B cell (primary cell): ENCODE measurements around the gene ERC1. TPM values are rescaled to one million over a fixed set of nuclear protein-coding genes. Genes with fewer than 3 reads are reported as not detected.

ENCODE experiments used
- ATAC-seq: fragments of 200-7000 bp; cut with Tn5 transposase; one replicate; pipeline ENCODE4 v1.10.0; 2021; ENCODE audit warnings: low read depth, mild to moderate bottlenecking, moderate number of reproducible peaks, moderate library complexity
- CTCF ChIA-PET: fragments of 350-600 bp; sonication (Branson Sonifier 250); formaldehyde crosslinking; loops from one replicate; lab custom pipeline; 2021; ENCODE audit warnings: antibody characterized with exemption, inconsistent platforms; lab: Charles Lee
- POLR2A ChIA-PET: fragments of 350-600 bp; sonication (Branson Sonifier 250); formaldehyde crosslinking; loops from one replicate; lab custom pipeline; 2021; ENCODE audit warnings: antibody characterized with exemption; lab: Charles Lee
- DNase-seq: peaks from one replicate; pipeline ENCODE4 v3.0.0; 2013
- H2AFZ ChIP-seq: 2 replicates; pipeline ENCODE4 v1.6.1; 2012; ENCODE audit warnings: mild to moderate bottlenecking, low read depth, low read length; ENCODE audit not compliant: insufficient read depth, poor library complexity, severe bottlenecking
- H3K27ac ChIP-seq, 2 donors: 1 replicate in 1 of 2; 2 replicates in 1 of 2; pipeline ENCODE4 v1.5.1; 2012 to 2013; ENCODE audit warnings: low read length in 2 of 2, mild to moderate bottlenecking in 2 of 2, moderate library complexity in 1 of 2
- H3K27me3 ChIP-seq, 4 experiments: fragments of 200-600 bp in 1 of 4; sonication (generic) in 1 of 4; replicated peaks in 1 of 4; 1 replicate in 2 of 4; 2 replicates in 2 of 4; pipeline versions ENCODE4 v1.6.1 to v1.7.0; 2013 to 2016; ENCODE audit warnings: low read length in 3 of 4, mild to moderate bottlenecking in 2 of 4, mixed read lengths in 1 of 4, moderate library complexity in 1 of 4; ENCODE audit not compliant: insufficient read depth in 4 of 4, control insufficient read depth in 3 of 4; ENCODE audit errors: control extremely low read depth in 1 of 4
- H3K36me3 ChIP-seq, 2 experiments: replicated peaks in 1 of 2; 1 replicate in 1 of 2; 2 replicates in 1 of 2; pipeline versions ENCODE4 v1.6.1 to v1.7.1; 2013; ENCODE audit warnings: low read length in 1 of 2; ENCODE audit not compliant: insufficient read depth in 2 of 2, control insufficient read depth in 1 of 2; ENCODE audit errors: control extremely low read depth in 1 of 2, extremely low read depth in 1 of 2
- H3K4me1 ChIP-seq, 2 donors: fragments of 200-600 bp in 1 of 2; sonication (generic) in 1 of 2; 1 replicate in 1 of 2; 2 replicates in 1 of 2; pipeline versions ENCODE4 v1.5.1 to v1.6.1; 2013 to 2017; ENCODE audit warnings: low read length in 2 of 2; ENCODE audit not compliant: control insufficient read depth in 2 of 2, insufficient read depth in 2 of 2
- H3K4me2 ChIP-seq: replicated peaks from 2 replicates; pipeline ENCODE3; 2012; ENCODE audit warnings: mild to moderate bottlenecking, low read depth, low read length; ENCODE audit not compliant: poor library complexity, severe bottlenecking
- H3K4me3 ChIP-seq, 5 experiments: fragments of 200-600 bp in 1 of 5; sonication (generic) in 1 of 5; 1 replicate in 3 of 5; 2 replicates in 2 of 5; pipeline versions ENCODE4 v1.5.1 to v1.7.0; 2011 to 2016; ENCODE audit warnings: low read length in 4 of 5, mild to moderate bottlenecking in 4 of 5, low read depth in 2 of 5, control low read depth in 1 of 5, moderate library complexity in 1 of 5; ENCODE audit not compliant: insufficient read depth in 1 of 5; ENCODE audit errors: control extremely low read depth in 1 of 5, extremely low read depth in 1 of 5
- H3K79me2 ChIP-seq: fragments of 200-600 bp; sonication (generic); one replicate; pipeline ENCODE4 v1.6.0; 2016; ENCODE audit warnings: low read length; ENCODE audit not compliant: control insufficient read depth, insufficient read depth
- H3K9ac ChIP-seq: fragments of 200-600 bp; sonication (generic); 2 replicates; pipeline ENCODE4 v1.6.1; 2017; ENCODE audit warnings: mild to moderate bottlenecking, low read length, moderate library complexity
- H3K9me3 ChIP-seq, 3 donors: one replicate each; pipeline versions ENCODE4 v1.6.1 to v1.7.1; 2013; ENCODE audit warnings: low read length in 2 of 3; ENCODE audit not compliant: control insufficient read depth in 2 of 3, insufficient read depth in 1 of 3; ENCODE audit errors: control extremely low read depth in 1 of 3
- H4K20me1 ChIP-seq: 2 replicates; pipeline ENCODE4 v1.6.0; 2012; ENCODE audit warnings: mild to moderate bottlenecking, low read length; ENCODE audit not compliant: insufficient read depth, control insufficient read depth, poor library complexity, severe bottlenecking
- H3K27ac Mint-ChIP-seq: one replicate; pipeline ENCODE4 v1.8.0; 2021; ENCODE audit warnings: mixed read lengths
- H3K27me3 Mint-ChIP-seq: one replicate; pipeline ENCODE4 v1.8.0; 2021; ENCODE audit warnings: mixed read lengths
- H3K4me1 Mint-ChIP-seq: one replicate; pipeline ENCODE4 v1.8.0; 2021; ENCODE audit warnings: mixed read lengths
- H3K4me3 Mint-ChIP-seq: one replicate; pipeline ENCODE4 v1.8.0; 2021; ENCODE audit warnings: mixed read lengths
- H3K9me3 Mint-ChIP-seq: one replicate; pipeline ENCODE4 v1.8.0; 2022; ENCODE audit warnings: mixed read lengths; ENCODE audit not compliant: insufficient read depth
- EZH2 ChIP-seq: IDR thresholded peaks from 2 replicates; pipeline ENCODE4 v1.6.1; 2012; ENCODE audit warnings: borderline replicate concordance, low read depth, mild to moderate bottlenecking, moderate library complexity, low read length; ENCODE audit not compliant: insufficient read depth, poor library complexity, severe bottlenecking
- WGBS: methylation state at CpG from one replicate; pipeline ENCODE4 v1.1.5; 2013; ENCODE audit warnings: missing lambda C conversion rate; ENCODE audit not compliant: insufficient coverage; 5-methylcytosine and 5-hydroxymethylcytosine counted together
- intact Hi-C: fragments of 100-400 bp; cut with micrococcal nuclease; formaldehyde crosslinking; loops from one replicate; pipeline ENCODE4 v1.10.0; 2022
- polyA plus RNA-seq: library from polyadenylated mRNA; depleted of rRNA; stranded (reverse); fragments of >200 nt; gene quantifications from 2 replicates; pipeline ENCODE4 v1.2.3, GENCODE V29; 2012
- total RNA-seq, 2 donors: library from RNA; stranded (reverse); fragments of 120-200 nt in 1 of 2; gene quantifications; 1 replicate in 1 of 2; 2 replicates in 1 of 2; pipeline versions ENCODE4 v1.2.3 to v1.2.4, GENCODE V29; 2013 to 2022
- TF ChIP-seq, protein P1 (sequence below): fragments of 200-600 bp; IDR thresholded peaks from one replicate; pipeline ENCODE4 v1.8.0; 2022; ENCODE audit warnings: antibody characterized with exemption, mild to moderate bottlenecking

ERC1 gene
- total and polyA plus RNA-seq, 2 donors (not counting 1 experiment from before 2014, with no cell fraction given): 4.0 to 77.6 TPM

DNA sequence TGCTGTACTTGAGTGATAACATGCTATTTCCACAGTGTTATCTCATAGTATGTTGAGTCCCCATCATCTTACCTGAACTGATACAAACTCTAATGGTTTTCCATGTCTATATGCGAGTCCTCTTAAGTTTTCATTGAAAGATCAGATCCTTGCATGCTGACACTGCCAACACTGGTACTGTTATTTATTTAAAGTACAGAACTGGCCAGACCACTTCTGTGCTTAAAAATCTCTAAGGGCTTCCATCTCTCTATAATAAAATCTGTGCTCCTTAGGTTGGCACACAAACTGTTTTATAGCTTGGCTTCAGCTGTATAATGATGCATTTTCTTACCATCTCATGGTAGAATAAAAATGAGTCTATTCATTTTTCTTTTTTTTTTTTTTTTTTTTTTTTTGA is 188.1 kb downstream of the ERC1 start:
- no peak overlapping the region for H3K4me3 Mint-ChIP-seq
- TF ChIP-seq EZH2: no peak
- TF ChIP-seq, protein P1, sequence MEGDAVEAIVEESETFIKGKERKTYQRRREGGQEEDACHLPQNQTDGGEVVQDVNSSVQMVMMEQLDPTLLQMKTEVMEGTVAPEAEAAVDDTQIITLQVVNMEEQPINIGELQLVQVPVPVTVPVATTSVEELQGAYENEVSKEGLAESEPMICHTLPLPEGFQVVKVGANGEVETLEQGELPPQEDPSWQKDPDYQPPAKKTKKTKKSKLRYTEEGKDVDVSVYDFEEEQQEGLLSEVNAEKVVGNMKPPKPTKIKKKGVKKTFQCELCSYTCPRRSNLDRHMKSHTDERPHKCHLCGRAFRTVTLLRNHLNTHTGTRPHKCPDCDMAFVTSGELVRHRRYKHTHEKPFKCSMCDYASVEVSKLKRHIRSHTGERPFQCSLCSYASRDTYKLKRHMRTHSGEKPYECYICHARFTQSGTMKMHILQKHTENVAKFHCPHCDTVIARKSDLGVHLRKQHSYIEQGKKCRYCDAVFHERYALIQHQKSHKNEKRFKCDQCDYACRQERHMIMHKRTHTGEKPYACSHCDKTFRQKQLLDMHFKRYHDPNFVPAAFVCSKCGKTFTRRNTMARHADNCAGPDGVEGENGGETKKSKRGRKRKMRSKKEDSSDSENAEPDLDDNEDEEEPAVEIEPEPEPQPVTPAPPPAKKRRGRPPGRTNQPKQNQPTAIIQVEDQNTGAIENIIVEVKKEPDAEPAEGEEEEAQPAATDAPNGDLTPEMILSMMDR: no peak
- WGBS: no CpG with 5 or more reads among the region's 1 CpG
- H2AFZ ChIP-seq: no peak overlapping the region
- H3K4me3 ChIP-seq: no peak overlapping the region
- no peaks in the 10 kb centered on the region for H3K9me3 Mint-ChIP-seq
- peaks cover under 1% of the 10 kb centered on the region for H3K4me1 Mint-ChIP-seq
- no peaks in the 10 kb centered on the region for H4K20me1 ChIP-seq
- POLR2A ChIA-PET: no interaction called here
- H3K27ac Mint-ChIP-seq: no peak overlapping the region
- DNase-seq (no peak), ATAC-seq (no peak)
- CTCF ChIA-PET: interaction anchor here (1.5 kb wide), 1 partner anchor 61 kb away, joined by 4 read pairs; no protein-coding TSS in a partner anchor
- H3K27ac ChIP-seq: no peak overlapping the region
- H3K9me3 ChIP-seq: no peaks in the 10 kb centered on the region
- H3K79me2 ChIP-seq: no peaks in the 10 kb centered on the region
- H3K4me1 ChIP-seq: no peaks in the 10 kb centered on the region
- H3K4me2 ChIP-seq: no peak overlapping the region
- H3K9ac ChIP-seq: no peak overlapping the region
- H3K27me3 ChIP-seq: no peaks in the 10 kb centered on the region
- no peaks in the 10 kb centered on the region for H3K27me3 Mint-ChIP-seq
- H3K36me3 ChIP-seq: peaks cover 0 to 3% of the 10 kb centered on the region in 2 experiments
- intact Hi-C loops: no loop called here

DNA sequence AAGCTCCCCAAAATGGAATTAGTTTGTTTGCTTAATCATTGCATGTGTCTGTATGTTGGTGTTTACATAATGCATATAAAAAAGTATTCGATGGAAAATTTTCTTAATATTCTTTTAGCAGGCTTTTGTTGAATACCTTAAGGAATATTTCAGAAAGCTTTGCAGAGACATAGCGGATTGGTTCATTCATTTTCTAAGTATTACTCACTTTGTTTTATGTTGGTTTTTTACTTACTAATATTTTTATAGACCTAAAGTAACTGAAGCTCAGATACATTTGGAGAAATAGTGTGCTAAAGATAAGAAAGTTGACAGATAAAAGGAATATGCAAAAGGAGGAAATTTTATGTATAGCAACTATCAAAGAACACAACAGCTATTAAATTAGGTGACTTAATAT is 191.0 kb downstream of the ERC1 start:
- Histone ChIP-seq H3K36me3 (peaks cover 0 to 6% of the 10 kb centered on the region in 2 experiments), H3K4me1 (no peaks in the 10 kb centered on the region), H3K9ac (no peak overlapping the region), H3K27ac (no peak overlapping the region), H3K79me2 (no peaks in the 10 kb centered on the region), H3K9me3 (no peaks in the 10 kb centered on the region), H3K4me3 (no peak overlapping the region), H3K27me3 (no peaks in the 10 kb centered on the region), H4K20me1 (no peaks in the 10 kb centered on the region), H3K4me2 (no peak overlapping the region), H2AFZ (no peak overlapping the region)
- TF ChIP-seq, protein P1: no peak
- DNase-seq (no peak), ATAC-seq (no peak)
- Mint-ChIP-seq H3K27ac (no peak overlapping the region), H3K9me3 (no peaks in the 10 kb centered on the region), H3K4me3 (no peak overlapping the region), H3K27me3 (no peaks in the 10 kb centered on the region), H3K4me1 (peaks cover 2% of the 10 kb centered on the region)
- ChIA-PET CTCF (interaction anchor here (0.7 kb wide), 1 partner anchor 125 kb away, joined by 5 read pairs; no protein-coding TSS in a partner anchor), POLR2A (interaction anchor here (1.2 kb wide), 1 partner anchor 455 kb away, joined by 3 read pairs; no protein-coding TSS in a partner anchor)
- intact Hi-C loops: no loop called here
- WGBS: no CpG with 5 or more reads among the region's 2 CpGs
